Fibroblast of the conjunctiva (primary cell): ENCODE measurements around the gene LSM10.

Source experiments
- DNase-seq: peaks from one replicate; pipeline ENCODE4 v3.0.0-alpha.2; 2010; ENCODE audit warnings: low read depth

Gene LSM10

DNA sequence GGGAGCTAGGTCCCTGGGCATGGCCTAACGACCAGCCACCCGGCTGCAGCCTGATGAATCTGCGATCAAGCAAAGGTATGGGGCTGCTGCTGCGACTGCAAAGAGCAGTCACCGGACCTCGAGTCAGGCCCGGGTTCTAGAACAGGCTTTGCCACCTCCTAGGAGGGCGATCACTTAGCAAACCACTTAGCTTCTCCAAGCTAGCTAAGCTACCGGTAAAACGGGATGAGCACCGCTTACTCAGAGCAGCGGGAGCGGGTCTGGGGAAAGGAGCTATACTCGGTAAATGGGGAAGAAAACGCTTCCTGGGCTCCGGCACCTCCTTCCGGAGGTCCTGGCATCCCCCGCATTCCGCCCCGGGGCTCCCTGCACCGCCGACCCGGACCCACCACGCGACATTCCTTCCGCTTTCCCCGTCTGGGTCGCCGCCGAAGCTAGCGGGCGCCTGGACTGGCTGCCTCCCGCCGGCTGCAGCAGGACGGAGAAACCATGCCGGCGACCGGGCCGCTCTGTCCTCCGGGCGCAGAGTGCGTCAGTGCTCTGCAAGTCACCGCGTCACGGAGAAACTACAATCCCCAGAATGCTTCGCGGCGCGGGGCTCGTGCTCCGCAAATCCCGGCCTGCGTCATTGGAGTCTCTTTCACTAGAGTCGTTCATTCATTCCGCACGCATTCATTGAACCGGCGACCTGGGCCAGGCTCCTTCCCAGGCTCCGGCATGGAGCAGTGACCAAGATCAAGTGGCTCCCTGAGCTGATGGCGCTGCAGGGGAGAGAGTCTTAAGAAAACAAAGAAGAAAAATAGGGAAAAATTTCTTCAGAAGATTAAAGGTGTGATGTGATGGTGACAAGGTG is at the start of gene LSM10:
LSM10 (minus strand) TSS at position 531 of the 853 bp plus-strand sequence. CDS start 3,779 bp downstream, outside the sequence.
- DNase-seq = peak; percentile 68

DNA sequence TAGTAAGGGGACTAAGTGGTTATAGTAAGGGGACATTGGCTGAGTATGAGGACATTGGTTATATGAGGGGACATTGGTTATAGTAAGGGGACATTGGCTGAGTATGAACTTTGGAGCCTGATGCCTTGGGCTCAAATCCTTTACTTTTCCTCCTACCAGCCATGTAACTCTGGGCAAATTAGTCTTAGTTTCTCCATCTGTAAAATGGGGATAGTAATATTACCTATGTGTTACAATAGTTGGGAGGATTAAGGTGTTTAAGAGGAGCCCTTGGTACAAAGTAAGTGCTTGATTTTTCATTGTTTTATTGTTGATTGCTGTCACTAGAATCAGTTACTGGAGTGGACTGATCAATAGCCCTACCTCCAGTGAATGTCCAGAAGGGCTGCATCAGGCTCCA is 49.7 kb upstream of the LSM10 start:
- DNase-seq = no peak

DNA sequence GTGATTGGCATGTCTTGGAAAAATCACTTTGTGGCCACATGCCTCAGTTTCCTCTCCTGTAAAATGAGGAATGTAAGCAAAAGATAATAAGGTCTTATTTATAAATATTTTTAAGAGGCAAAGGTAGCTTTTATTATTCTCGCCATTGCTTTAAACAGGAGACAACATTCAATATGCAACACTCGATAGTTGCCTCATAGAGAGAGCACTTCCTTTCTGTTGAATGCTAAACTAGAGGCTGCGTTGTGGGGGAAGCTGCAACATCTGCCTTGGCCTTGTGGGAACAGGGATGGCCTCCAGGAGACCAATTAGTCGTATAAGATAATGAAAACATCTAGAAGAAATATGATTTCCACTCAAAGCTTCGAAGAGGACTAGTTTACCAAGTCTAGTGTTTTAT is 49.0 kb upstream of the LSM10 start:
- DNase-seq = no peak

DNA sequence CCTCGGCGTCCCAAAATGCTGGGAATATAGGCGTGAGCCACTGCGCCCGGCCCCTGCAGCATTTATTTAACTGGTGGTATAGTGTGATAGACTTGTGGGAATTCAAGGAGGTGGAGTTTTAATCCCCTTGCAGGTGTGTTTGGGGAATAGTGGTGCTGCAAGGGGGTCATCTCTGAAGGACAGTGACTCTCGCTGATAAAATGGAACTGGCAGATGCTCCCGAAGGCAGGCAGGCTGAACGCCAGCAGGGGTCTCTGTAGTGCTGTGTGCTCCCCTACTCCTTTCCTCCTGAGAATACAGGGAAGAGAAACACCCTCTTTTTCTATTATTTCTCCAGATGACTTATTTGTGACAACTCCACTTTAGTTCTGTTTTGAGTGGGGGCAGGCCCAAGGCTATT is 48.6 kb upstream of the LSM10 start:
- no peak for DNase-seq

DNA sequence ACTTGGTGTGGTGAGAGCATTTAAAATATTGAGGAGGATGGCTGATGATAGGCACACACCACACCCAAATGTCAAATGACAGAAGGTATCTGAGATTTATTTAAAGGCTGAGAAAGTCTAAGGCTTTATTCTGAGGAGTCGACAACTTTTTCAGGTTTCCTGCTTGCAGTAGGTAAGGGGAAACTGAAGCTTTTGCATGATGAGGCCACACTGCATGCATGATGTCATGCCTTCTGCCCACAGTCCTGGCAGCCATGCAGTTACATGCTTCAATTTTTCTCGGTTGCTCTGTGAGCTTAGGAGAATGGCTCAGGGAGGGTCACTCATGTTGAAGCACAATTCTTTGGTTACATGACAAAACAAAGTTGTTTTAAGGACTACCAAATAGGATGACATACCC is 45.6 kb upstream of the LSM10 start:
- no peak for DNase-seq

DNA sequence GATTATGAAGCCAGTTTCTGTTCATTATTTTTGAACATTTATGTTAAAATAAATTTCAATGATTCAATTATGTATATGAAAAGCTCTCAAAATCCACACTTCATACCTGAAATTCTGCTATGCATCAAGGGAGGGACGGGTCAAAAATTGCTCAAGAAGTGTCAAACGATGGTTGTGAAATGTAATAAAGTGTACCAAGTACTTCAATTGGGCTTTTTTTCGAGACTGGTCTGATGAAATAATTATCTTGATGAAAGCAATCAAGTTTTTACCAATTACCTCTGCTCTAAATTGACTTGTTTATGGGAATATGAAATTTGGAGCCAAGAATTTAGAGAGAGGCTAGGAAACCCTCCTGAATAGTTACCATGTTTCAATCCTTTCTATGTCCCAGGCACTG is 44.6 kb upstream of the LSM10 start:
- DNase-seq = no peak

DNA sequence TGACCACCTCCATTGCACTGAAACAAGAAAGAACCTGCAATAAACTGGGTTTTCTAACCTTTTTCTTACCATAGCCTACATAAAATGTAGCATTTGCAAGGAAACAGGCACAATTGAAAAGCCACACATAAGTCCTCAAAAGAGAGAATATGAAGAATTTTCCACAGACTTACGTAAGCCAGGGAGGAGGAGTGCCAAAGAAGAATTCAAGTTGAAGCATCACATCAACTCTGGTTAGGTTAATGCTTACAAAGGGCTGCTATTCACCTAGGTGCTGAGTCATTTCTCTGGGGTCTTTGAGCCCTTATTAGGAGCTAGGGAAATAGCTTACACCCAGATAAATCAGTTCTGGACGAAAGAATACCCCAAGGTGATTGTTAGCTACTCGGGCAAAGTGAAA is 42.9 kb upstream of the LSM10 start:
- DNase-seq = no peak

DNA sequence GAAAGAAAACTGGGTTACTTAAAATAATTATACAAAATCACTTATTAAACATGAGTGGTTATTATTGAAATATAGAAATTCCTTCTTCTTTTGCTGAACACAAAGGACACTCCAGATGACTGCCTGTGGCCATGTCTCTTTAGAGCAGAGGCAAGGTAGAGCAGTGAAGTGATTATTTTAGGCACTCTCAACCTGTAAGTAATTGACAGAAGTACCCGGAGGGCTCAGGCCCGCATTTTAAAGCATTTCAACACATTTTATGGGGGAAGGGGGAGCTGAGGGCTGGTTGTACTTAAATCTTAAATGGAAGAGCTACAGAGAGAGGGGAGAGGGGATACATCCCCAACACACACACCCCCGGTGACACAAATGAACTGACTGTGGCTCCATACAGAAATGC is 42.3 kb upstream of the LSM10 start:
- no peak for DNase-seq

DNA sequence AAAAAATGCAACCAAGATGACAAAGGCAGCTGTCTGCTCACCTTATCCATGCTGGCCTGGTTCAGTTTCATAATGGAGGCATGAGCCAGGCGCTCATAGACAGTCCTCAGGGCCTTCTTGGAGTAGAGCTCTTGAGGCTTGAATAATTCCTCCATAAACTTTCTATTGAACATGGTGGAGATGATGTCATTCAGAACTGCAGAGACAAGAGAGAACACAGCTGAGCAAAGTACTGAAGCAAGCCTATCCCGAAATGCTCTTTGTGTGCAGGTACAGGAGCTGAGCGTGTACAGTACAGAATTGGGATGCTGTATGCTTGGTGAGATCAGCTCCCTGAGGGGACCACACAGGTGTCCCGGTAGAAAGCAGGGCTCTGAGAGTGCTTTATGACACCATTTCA is 41.0 kb upstream of the LSM10 start:
- no peak for DNase-seq

DNA sequence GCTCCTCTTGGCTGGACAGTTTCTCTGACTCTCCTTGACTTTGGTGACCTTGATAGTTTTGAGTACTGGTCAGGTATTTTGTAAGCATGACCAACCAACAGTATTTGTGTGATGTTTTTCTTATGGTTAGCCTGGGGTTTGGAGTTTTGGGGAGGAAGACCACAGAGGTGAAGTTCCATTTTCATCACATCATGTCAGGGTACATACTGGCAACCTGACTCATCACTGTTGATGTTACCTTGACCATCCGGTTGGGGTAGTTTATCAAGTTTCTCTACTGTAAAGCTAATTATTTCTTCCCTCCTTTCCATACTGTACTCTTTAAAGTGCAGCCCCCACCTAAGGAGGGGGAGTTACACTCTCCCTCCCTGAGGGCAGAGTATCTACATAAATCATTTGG is 39.1 kb upstream of the LSM10 start:
- DNase-seq = no peak

DNA sequence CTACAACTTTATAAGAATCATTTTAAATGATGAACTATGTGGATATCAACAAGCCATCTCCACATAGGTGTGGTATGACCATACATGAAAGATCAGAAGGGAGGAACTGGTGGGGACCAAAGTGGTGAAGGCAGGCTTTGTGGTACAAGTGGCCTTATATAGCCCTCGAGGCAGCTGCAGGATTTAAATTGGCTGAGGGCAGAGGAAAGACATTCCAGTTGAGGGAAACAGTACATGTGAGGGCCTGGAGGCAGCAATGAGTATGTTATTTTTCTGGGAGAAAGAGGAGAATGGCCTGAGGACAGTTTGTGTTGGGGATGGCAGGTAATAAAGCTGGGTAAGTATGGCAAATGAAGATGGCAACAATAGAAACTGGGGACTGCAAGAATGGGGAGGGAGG is 35.4 kb upstream of the LSM10 start:
- no peak for DNase-seq

DNA sequence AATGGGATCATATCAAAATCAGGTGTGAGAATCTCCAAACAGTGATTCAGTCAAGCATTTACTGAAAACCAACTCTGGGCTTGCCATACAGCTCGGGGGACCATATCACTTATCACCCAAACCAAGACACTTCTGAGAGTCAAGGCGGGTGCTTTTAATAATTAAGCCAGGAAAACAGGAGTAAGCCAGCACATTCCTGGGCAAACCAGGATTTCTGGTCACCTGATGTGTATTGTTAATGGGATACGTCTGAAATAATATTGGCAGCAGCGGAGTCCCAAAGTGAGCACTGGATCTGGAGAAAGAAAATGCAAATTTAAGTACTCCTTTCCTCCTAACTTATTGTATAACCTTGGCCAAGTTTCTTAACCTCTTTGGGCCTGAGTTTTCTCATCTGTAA is 34.9 kb upstream of the LSM10 start:
- DNase-seq = no peak

DNA sequence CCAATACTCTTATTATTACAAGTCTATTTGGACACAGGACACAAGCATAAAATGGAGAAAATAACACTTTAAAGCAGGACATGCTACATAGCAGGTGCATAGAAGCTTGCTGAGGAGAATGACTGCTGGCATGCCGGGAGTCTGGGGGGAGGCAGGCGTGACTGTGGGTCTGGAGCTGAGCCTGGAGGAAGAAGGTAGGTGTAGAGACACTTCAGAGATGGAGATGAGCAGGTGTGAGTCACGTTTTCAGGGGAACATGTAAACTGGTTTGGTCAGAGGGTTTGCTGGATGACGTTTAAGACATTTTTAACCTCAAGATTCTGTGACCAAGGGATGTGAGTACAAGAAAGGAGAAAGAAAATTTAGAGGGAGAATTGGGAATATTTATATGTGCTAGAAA is 28.1 kb upstream of the LSM10 start:
- DNase-seq = no peak

DNA sequence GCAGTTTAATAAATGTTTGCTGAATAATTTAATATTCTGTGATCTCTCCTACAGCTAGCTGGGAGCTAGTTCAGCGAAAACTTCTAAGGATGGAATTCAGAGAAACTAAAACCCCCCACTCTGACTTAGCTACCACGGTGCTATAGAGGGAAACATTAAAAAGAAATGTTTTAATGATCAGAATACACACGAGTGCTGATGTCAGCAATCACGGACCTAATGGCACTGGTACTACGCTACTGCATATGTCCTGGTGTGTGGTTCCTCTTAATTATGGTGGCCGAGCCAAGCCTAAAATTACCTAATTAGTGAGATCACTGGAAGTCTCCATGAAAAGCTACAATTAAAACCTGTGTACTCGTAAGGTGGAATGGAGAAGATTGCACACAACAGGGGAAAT is 23.9 kb upstream of the LSM10 start:
- DNase-seq = no peak

DNA sequence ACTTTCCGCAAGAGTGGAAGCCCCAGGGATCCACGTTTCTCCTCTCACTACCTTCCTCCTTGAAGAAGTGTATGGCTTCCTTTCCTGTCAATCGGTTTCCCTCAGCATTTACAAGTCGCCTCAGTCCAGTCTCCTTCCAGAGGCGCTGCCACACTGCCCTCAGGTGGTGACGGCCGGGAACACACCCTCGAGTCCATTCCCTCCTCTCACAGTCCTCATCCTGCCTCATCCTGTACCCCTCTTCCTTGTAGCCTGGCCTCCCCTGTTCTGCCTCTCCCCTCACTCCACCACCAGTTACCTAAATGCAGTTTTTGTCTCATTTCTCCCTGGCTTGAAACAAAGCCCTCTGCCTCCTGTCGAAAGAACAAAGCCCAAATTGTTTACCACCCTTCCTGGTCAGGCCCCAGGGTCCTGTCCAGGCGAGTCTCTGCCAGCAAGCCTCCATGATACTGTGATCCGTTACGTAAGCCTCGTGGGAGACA is 23.2 kb upstream of the LSM10 start:
- peak; percentile 77 for DNase-seq

DNA sequence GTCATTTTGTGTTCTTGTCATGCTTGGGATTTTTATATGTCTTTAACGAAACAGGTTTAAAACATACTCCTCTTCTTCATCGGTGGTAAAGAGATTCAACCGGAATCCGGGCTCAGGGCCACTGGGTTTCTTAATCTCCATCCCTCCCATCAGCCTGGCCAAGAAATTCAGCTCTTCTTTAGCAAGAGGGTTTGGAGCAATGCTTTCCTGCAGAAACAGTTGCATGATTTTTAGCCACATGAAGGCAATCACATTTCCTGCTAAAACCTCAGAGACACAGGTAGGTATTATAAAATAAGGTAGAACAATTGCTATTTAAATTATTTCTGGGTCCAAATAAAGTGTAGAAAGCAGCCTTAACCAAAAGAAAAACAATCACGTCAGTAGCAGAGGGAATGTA is 22.7 kb upstream of the LSM10 start:
- peak; percentile 8 for DNase-seq

DNA sequence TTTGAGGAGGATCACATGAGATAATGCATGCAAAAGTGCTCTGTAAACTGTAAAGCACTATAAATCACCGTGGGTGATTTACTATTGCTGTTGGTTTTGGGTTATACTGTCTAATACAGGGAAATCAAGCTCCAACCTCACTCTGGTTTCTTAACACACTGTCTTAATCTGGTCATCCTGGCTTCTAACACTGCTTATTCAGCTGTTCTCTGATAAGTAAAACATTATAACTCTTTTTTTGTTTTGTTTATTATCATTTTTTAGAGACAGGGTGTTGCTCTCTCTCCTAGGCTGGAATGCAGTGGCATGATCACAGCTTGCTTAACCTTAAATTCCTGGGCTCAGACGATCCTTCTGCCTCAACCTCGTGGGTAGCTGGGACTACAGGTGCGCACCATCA is 21.9 kb upstream of the LSM10 start:
- no peak for DNase-seq

DNA sequence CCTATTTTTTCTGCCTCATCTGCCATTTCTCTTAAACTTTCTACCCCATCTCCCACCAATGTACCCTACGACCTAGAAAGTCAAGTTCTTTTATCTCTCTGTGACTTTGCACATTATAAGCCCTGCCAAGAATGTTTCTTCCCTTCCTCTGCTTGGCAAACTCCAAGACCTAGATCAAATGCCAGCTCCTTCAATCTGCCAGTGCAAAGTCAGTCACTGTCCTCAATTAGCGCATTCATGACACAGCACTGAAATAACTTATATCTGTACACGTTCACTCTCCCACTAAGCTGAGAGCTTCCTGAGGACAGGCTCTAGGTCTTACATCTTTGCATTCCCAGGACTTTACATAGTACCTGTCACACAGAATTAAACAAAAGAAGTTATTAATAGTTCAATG is 21.4 kb upstream of the LSM10 start:
- DNase-seq = no peak

DNA sequence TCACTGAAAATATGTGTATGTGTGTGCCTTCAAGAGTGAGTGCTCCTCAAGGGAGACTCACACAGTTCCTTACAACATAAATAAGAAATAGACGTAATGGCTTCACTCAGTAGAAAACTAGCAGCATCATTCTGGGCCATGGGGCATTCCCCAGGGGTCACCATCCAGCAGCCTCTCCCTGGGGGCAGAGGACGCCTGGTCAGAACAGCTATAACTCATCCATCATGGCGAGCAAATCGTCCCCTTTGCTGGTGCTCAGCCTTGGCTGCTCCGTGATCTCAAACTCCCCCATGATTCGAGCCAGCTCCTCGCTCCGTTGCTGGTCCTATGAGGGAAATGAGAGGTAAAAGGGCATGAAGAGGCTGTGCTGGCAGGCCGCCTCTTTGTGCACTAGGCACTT is 20.2 kb upstream of the LSM10 start:
- no peak for DNase-seq

DNA sequence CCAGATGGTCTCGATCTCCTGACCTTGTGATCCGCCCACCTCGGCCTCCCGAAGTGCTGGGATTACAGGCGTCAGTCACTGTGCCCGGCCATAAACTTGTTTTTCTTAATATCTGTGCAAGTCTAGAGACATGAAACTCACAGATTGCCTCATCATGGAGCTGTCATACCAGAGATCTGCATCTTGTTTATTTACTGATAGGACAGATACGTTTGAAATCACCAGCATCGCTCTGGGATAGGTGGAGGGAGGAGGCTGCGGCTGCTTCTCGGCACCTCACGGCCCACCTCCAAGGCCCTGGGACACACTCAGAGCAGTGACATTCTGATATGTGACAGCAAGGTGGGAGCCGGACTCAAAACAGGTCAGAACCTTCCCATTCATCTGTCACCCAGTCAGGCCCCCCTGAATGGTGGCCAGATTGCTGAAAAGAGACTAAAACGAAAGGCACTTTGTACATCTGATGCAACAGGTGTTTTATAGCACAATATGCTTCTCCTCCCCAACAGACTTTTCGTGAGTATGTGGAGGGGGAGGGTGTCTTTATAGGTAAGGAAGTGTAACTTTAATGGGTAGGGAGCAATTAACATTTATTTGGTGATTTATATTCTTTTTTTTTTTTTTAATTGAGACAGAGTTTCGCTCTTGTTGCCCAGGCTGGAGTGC is 18.1 kb upstream of the LSM10 start:
- DNase-seq = no peak

DNA sequence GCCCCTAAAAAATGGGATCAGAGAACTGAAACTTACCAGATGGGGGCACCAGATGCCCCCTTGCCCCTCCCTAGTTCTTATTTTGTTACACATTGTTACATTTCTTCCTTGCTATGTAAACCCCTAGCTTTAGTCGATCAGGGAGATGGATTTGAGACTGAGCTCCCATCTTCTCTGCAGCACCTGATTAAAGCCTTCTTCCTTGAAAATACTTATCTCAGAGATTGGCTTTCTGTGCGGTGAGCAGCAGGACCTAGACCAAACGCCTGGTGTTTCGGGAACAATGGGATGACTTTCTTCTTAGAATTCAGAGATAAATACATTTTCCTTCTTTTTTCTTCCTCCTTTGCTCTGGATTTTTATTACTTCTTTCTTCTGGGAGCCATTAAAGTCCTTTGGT is 16.7 kb upstream of the LSM10 start:
- no peak for DNase-seq

DNA sequence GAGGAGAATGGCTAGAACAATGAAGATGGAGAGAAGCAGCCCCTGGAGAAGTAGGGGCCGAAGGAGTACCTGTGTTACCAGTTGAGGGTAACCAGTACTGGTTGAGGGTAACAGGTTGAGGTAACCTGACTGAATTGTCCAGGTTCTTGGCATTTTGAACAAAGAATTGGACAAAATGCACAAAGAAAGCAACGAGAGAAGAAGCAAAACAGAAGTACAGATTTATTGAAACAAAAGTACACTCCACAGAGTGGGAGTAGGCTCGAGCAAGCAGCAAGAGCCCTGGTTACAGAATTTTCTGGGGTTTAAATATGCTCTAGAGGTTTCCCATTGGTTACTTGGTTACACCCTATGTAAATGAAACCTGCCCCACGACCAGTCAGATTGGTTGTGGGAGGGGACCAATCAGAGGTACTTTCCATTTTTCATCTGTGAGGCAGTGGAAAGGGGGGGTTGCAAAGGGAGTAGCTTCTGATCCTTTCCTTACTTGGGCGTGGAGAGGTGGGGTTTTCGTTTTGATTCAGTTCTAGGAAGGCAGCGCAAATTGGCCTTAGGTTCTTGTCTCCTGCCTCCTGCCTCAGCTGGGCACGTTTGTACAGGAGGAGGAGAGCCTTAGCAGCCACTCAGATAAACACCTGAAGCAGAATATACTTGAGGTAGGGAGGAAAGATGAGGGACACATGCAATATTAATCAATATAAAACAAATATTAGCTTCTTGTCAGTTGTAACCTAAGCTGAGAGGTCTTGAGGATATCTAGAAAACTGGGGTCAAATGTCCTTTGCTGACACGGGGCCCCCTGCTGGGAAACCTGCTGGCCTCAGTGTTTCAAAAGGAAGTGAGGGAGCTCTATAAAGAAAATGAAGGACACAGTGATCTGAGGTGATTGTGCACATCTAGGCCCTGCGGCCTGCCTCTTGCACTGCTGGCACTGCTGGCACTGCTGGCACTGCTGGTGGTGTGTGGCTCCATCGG is 14.3 kb upstream of the LSM10 start:
- no peak for DNase-seq
